NCI-H2227 (cell line): ENCODE measurements around the gene RFX1.
"Not testable (repeated sequence)": the region's sequence is repeated elsewhere in the genome, so short reads cannot be mapped to it uniquely, and the experiment has no call there.

ENCODE experiments used
- DNase-seq: peaks from one replicate; lab custom pipeline; 2025; ENCODE audit not compliant: unreplicated experiment; lab: John Stamatoyannopoulos, UW

RFX1 gene

GRCh38 chr19:14027856-14028450, 21.8 kb upstream of the RFX1 start, which contains the start of gene RLN3:
TSS of gene RLN3 (plus strand) at chr19:14028148. CDS start at chr19:14028205, 57 bp downstream.
- DNase-seq, result no peak

GRCh38 chr19:14026652-14027192, 20.6 kb upstream of the RFX1 start:
- not testable (repeated sequence) for DNase-seq

GRCh38 chr19:14023404-14024235, 17.5 kb upstream of the RFX1 start:
- DNase-seq, result peak; percentile 37

- no peak for DNase-seq
Measured at GRCh38 chr19:14022469-14022868, 16.3 kb upstream of the RFX1 start.

- no peak for DNase-seq
Measured at GRCh38 chr19:14021474-14021873, 15.4 kb upstream of the RFX1 start.

GRCh38 chr19:14019739-14020138, 13.6 kb upstream of the RFX1 start:
- not testable (repeated sequence) for DNase-seq

GRCh38 chr19:14019100-14019499, 13.0 kb upstream of the RFX1 start:
- no peak for DNase-seq

GRCh38 chr19:14015524-14016035, 9.5 kb upstream of the RFX1 start:
- no peak for DNase-seq

- DNase-seq, result no peak
Measured at GRCh38 chr19:14012378-14012915, 6.3 kb upstream of the RFX1 start.

- DNase-seq, result peak; percentile 97
Measured at GRCh38 chr19:14006766-14007562, 844 bp upstream of the RFX1 start.

GRCh38 chr19:14005349-14006084, 603 bp downstream of the RFX1 start:
- DNase-seq, result peak; percentile 89

- DNase-seq, result no peak
Measured at GRCh38 chr19:14004619-14005348, 1.3 kb downstream of the RFX1 start.

GRCh38 chr19:14003251-14004055, 2.7 kb downstream of the RFX1 start:
- DNase-seq, result no peak

- DNase-seq, result no peak
Measured at GRCh38 chr19:14002571-14003250, 3.4 kb downstream of the RFX1 start.

- DNase-seq, result no peak
Measured at GRCh38 chr19:14000691-14001375, 5.3 kb downstream of the RFX1 start.

- DNase-seq, result no peak
Measured at GRCh38 chr19:13999085-13999484, 7.0 kb downstream of the RFX1 start.

GRCh38 chr19:13998426-13998825, 7.7 kb downstream of the RFX1 start:
- DNase-seq, result no peak

- DNase-seq, result no peak
Measured at GRCh38 chr19:13997631-13997962, 8.5 kb downstream of the RFX1 start.
